Stimulated activated effector memory CD8-positive, alpha-beta T cell treated with anti-CD3 and anti-CD28 coated beads, Interleukin-12 subunit alpha, Interleukin-12 subunit beta, amount 100 ng/mL, for 72 hours (primary cell): ENCODE data around the gene TTBK1.

Source experiments
- ATAC-seq: fragments of 150-1000 bp; cut with Tn5 transposase; 2 replicates; pipeline ENCODE4 v1.10.0; 2021
- DNase-seq, 2 donors: peaks; one replicate each; pipeline ENCODE4 v3.0.0; 2021 to 2022; ENCODE audit warnings: low spot score in 2 of 2
- H3K27ac Mint-ChIP-seq: one replicate; pipeline ENCODE4 v1.8.0; 2022; ENCODE audit warnings: mild to moderate bottlenecking, mixed read lengths
- H3K36me3 Mint-ChIP-seq: one replicate; pipeline ENCODE4 v1.8.0; 2022; ENCODE audit warnings: mild to moderate bottlenecking, mixed read lengths
- H3K4me1 Mint-ChIP-seq: one replicate; pipeline ENCODE4 v1.8.0; 2022; ENCODE audit warnings: mixed read lengths
- H3K4me3 Mint-ChIP-seq: one replicate; pipeline ENCODE4 v1.8.0; 2022; ENCODE audit warnings: mild to moderate bottlenecking, mixed read lengths
- H3K9me3 Mint-ChIP-seq: one replicate; pipeline ENCODE4 v1.8.0; 2022; ENCODE audit warnings: mixed read lengths

TTBK1 gene

GRCh38 chr6:43217351-43217750, 25.9 kb upstream of the TTBK1 start:
- H3K4me3 Mint-ChIP-seq = no peak overlapping the region
- H3K36me3 Mint-ChIP-seq = peaks cover 45% of the 10 kb centered on the region
- ATAC-seq (no peak), DNase-seq (no peak)
- peaks cover 18% of the 10 kb centered on the region for H3K4me1 Mint-ChIP-seq
- no peaks in the 10 kb centered on the region for H3K9me3 Mint-ChIP-seq
- H3K27ac Mint-ChIP-seq = no peak overlapping the region

GRCh38 chr6:43219119-43219518, 24.2 kb upstream of the TTBK1 start:
- Mint-ChIP-seq H3K9me3 (no peaks in the 10 kb centered on the region), H3K27ac (peak overlapping the region; percentile 46), H3K36me3 (peaks cover 57% of the 10 kb centered on the region), H3K4me3 (no peak overlapping the region), H3K4me1 (peaks cover 34% of the 10 kb centered on the region)
- ATAC-seq (no peak), DNase-seq (no peak)

- H3K4me1 Mint-ChIP-seq = peaks cover 40% of the 10 kb centered on the region
- no peak for ATAC-seq
- H3K9me3 Mint-ChIP-seq = no peaks in the 10 kb centered on the region
- H3K27ac Mint-ChIP-seq = peak overlapping the region; percentile 46
- H3K4me3 Mint-ChIP-seq = no peak overlapping the region
- no peak for DNase-seq
- H3K36me3 Mint-ChIP-seq = peaks cover 63% of the 10 kb centered on the region
These were observed 23.5 kb upstream of the TTBK1 start for GRCh38 chr6:43219814-43220213.

- Mint-ChIP-seq H3K36me3 (peaks cover 68% of the 10 kb centered on the region), H3K9me3 (no peaks in the 10 kb centered on the region), H3K4me3 (no peak overlapping the region), H3K4me1 (peaks cover 44% of the 10 kb centered on the region), H3K27ac (peak overlapping the region; percentile 85)
- DNase-seq = no peak
- no peak for ATAC-seq
These were observed 22.8 kb upstream of the TTBK1 start for GRCh38 chr6:43220439-43220951.

GRCh38 chr6:43221046-43221972, 22.0 kb upstream of the TTBK1 start:
- H3K9me3 Mint-ChIP-seq = no peaks in the 10 kb centered on the region
- H3K4me1 Mint-ChIP-seq = peaks cover 52% of the 10 kb centered on the region
- H3K27ac Mint-ChIP-seq = peak overlapping the region; percentile 85
- no peak overlapping the region for H3K4me3 Mint-ChIP-seq
- ATAC-seq = no peak
- DNase-seq = no peak
- peaks cover 70% of the 10 kb centered on the region for H3K36me3 Mint-ChIP-seq

GRCh38 chr6:43222418-43223059, 20.7 kb upstream of the TTBK1 start:
- DNase-seq (no peak), ATAC-seq (no peak)
- Mint-ChIP-seq H3K4me3 (peak overlapping the region; percentile 67), H3K36me3 (peaks cover 58% of the 10 kb centered on the region), H3K27ac (peak overlapping the region; percentile 85), H3K9me3 (no peaks in the 10 kb centered on the region), H3K4me1 (peaks cover 58% of the 10 kb centered on the region)

- DNase-seq (no peak), ATAC-seq (no peak)
- H3K4me3 Mint-ChIP-seq = peak overlapping the region; percentile 67
- peak overlapping the region; percentile 98 for H3K27ac Mint-ChIP-seq
- no peaks in the 10 kb centered on the region for H3K9me3 Mint-ChIP-seq
- peaks cover 58% of the 10 kb centered on the region for H3K4me1 Mint-ChIP-seq
- peaks cover 52% of the 10 kb centered on the region for H3K36me3 Mint-ChIP-seq
These were observed 20.1 kb upstream of the TTBK1 start for GRCh38 chr6:43223175-43223574.

GRCh38 chr6:43226192-43226851, 17.0 kb upstream of the TTBK1 start:
- no peaks in the 10 kb centered on the region for H3K9me3 Mint-ChIP-seq
- H3K36me3 Mint-ChIP-seq = peaks cover 42% of the 10 kb centered on the region
- H3K4me3 Mint-ChIP-seq = peak overlapping the region; percentile 7
- no peak for DNase-seq
- peak overlapping the region; percentile 98 for H3K27ac Mint-ChIP-seq
- H3K4me1 Mint-ChIP-seq = peaks cover 54% of the 10 kb centered on the region
- ATAC-seq = no peak

GRCh38 chr6:43228951-43229802, 14.1 kb upstream of the TTBK1 start, which contains the start of gene DNPH1:
Gene DNPH1, minus strand, starts transcription at chr6:43229481. Its CDS starts 25 bp downstream, at chr6:43229456.
- Mint-ChIP-seq H3K9me3 (no peaks in the 10 kb centered on the region), H3K4me1 (peaks cover 30% of the 10 kb centered on the region), H3K36me3 (peaks cover 21% of the 10 kb centered on the region), H3K4me3 (peak within 1 kb of the TSS; percentile 87), H3K27ac (peak within 1 kb of the TSS; percentile 93)
- DNase-seq (peak; percentile 87 to 92), ATAC-seq (peak; percentile 89)

- Mint-ChIP-seq H3K27ac (peak overlapping the region; percentile 93), H3K4me3 (peak overlapping the region; percentile 87), H3K4me1 (peaks cover 25% of the 10 kb centered on the region), H3K9me3 (no peaks in the 10 kb centered on the region), H3K36me3 (peaks cover 15% of the 10 kb centered on the region)
- ATAC-seq (no peak), DNase-seq (no peak)
These were observed 13.3 kb upstream of the TTBK1 start for GRCh38 chr6:43229803-43230620.

GRCh38 chr6:43231053-43231452, 12.2 kb upstream of the TTBK1 start:
- DNase-seq = no peak
- ATAC-seq = no peak
- peaks cover 6% of the 10 kb centered on the region for H3K36me3 Mint-ChIP-seq

GRCh38 chr6:43231735-43232450, 11.4 kb upstream of the TTBK1 start:
- Mint-ChIP-seq H3K4me1 (peaks cover 6% of the 10 kb centered on the region), H3K4me3 (no peak overlapping the region)

More at GRCh38 chr6:43231053-43231452, 12.2 kb upstream of the TTBK1 start:
- Mint-ChIP-seq H3K4me3 (no peak overlapping the region), H3K4me1 (peaks cover 14% of the 10 kb centered on the region), H3K27ac (no peak overlapping the region), H3K9me3 (no peaks in the 10 kb centered on the region)

GRCh38 chr6:43235841-43236240, 7.4 kb upstream of the TTBK1 start:
- H3K9me3 Mint-ChIP-seq = peaks cover 5% of the 10 kb centered on the region
- no peak overlapping the region for H3K4me3 Mint-ChIP-seq
- H3K4me1 Mint-ChIP-seq = no peaks in the 10 kb centered on the region
- no peaks in the 10 kb centered on the region for H3K36me3 Mint-ChIP-seq
- no peak overlapping the region for H3K27ac Mint-ChIP-seq
- ATAC-seq (no peak), DNase-seq (no peak)

More at GRCh38 chr6:43231735-43232450, 11.4 kb upstream of the TTBK1 start:
- Mint-ChIP-seq H3K36me3 (peaks cover 6% of the 10 kb centered on the region), H3K27ac (no peak overlapping the region), H3K9me3 (no peaks in the 10 kb centered on the region)
- no peak for DNase-seq
- no peak for ATAC-seq
